ENCODE results near the gene RMP24.
A peak's percentile ranks its signal among the peaks of the same experiment; 100 is the strongest.

The RMP24 gene

GRCh38 chr18:35972197-35973000 lies at the start of gene RMP24 (continued):
- TF ChIP-seq IKZF5 (CRISPR knock-in tag; IDR thresholded peaks at IDR 0.05) (peak; percentile 79), NPAS2 (CRISPR knock-in tag; IDR thresholded peaks at IDR 0.05; ENCODE audit: borderline replicate concordance) (no peak), ZNF687 (CRISPR knock-in tag; IDR thresholded peaks at IDR 0.05) (peak; percentile 92), MXD4 (CRISPR knock-in tag; IDR thresholded peaks at IDR 0.05) (peak; percentile 65; the same call in 1 of the 2 replicates), GPBP1L1 (CRISPR knock-in tag; IDR thresholded peaks at IDR 0.05) (no peak), ELF3 (CRISPR knock-in tag; IDR thresholded peaks at IDR 0.05) (peak; percentile 63), NFATC3 (CRISPR knock-in tag; IDR thresholded peaks at IDR 0.05) (no peak), ZNF430 (CRISPR knock-in tag; IDR thresholded peaks at IDR 0.05) (peak; percentile 64), HNRNPLL (IDR thresholded peaks at IDR 0.05; ENCODE audit: low read depth, low read length, poor library complexity, severe bottlenecking) (peak; percentile 95), CCAR2 (optimal IDR thresholded peaks at IDR 0.05; ENCODE audit: low read depth, low read length) (peak; percentile 86), ARID3A (IDR thresholded peaks at IDR 0.05; ENCODE audit: low read depth, low read length) (no peak), ZFP62 (CRISPR knock-in tag; IDR thresholded peaks at IDR 0.05) (no peak), RAD21 (CRISPR knock-in tag; IDR thresholded peaks at IDR 0.05) (peak; percentile 15), ZNF772 (CRISPR knock-in tag; IDR thresholded peaks at IDR 0.05) (0 out of 2 replicates have a peak, but pooled peaks have one; percentile 85), AKNA (CRISPR knock-in tag; IDR thresholded peaks at IDR 0.05; ENCODE audit: borderline replicate concordance) (no peak)
